Endothelial cell of umbilical vein (primary cell): ENCODE data around the gene TMEFF2. TPM values are rescaled to one million over a fixed set of nuclear protein-coding genes. Genes with fewer than 3 reads are reported as not detected.

Source experiments
- BruUV-seq: library from RNA; stranded (reverse); fragments of 400-500 nt; replicated peaks from 2 replicates; lab custom pipeline; 2021; lab: Mats Ljungman, UMichigan
- CTCF ChIA-PET: fragments of 300-600, 350-600 bp; sonication (Branson Sonifier 250); formaldehyde crosslinking; loops from one replicate; lab custom pipeline; 2021; ENCODE audit warnings: antibody characterized with exemption, inconsistent platforms; lab: Charles Lee
- POLR2A ChIA-PET: fragments of 300-600, 350-600 bp; sonication (Branson Sonifier 250); formaldehyde crosslinking; loops from one replicate; lab custom pipeline; 2021; ENCODE audit warnings: antibody characterized with exemption, inconsistent platforms; lab: Charles Lee
- DNase-seq: peaks from one replicate; pipeline ENCODE4 v3.0.0-alpha.2; 2011; ENCODE audit warnings: low read depth, low spot score
- FAIRE-seq: peaks from 2 replicates; lab custom pipeline; 2011; peaks lifted over from hg19 to GRCh38; lab: Jason Lieb, UNC
- H2AFZ ChIP-seq: 2 replicates; pipeline ENCODE4 v1.6.0; 2012; ENCODE audit warnings: low read depth, low read length, control low read depth, inconsistent platforms
- H3K27ac ChIP-seq: 2 replicates; pipeline ENCODE4 v1.5.1; 2011; ENCODE audit warnings: low read depth, mild to moderate bottlenecking, control low read depth, low read length, moderate library complexity; ENCODE audit not compliant: insufficient read depth
- H3K27me3 ChIP-seq, 2 experiments: 2 replicates each; pipeline versions ENCODE4 v1.6.0 to v1.6.1; 2011; ENCODE audit warnings: low read length in 2 of 2, mixed read lengths in 1 of 2; ENCODE audit not compliant: control insufficient read depth in 2 of 2, insufficient read depth in 2 of 2
- H3K36me3 ChIP-seq, 2 experiments: 2 replicates in 1 of 2; 3 replicates in 1 of 2; pipeline ENCODE4 v1.5.1; 2011; ENCODE audit warnings: low read length in 2 of 2, mild to moderate bottlenecking in 1 of 2, moderate library complexity in 1 of 2; ENCODE audit not compliant: control insufficient read depth in 2 of 2, insufficient read depth in 2 of 2; ENCODE audit errors: extremely low read depth in 1 of 2
- H3K4me1 ChIP-seq: 3 replicates; pipeline ENCODE4 v1.5.1; 2011; ENCODE audit warnings: mild to moderate bottlenecking, low read length; ENCODE audit not compliant: control insufficient read depth, insufficient read depth; ENCODE audit errors: extremely low read depth
- H3K4me2 ChIP-seq: 2 replicates; pipeline ENCODE4 v1.6.1; 2011; ENCODE audit warnings: low read length, control low read depth, mixed read lengths; ENCODE audit not compliant: insufficient read depth
- H3K4me3 ChIP-seq, 3 experiments: fragments of 200-600 bp in 1 of 3; sonication (generic), shearing (Covaris generic) in 1 of 3; replicated peaks in 1 of 3; 2 replicates each; pipeline ENCODE4 v1.5.1; 2011 to 2016; ENCODE audit warnings: control low read depth in 3 of 3, low read length in 3 of 3, mild to moderate bottlenecking in 2 of 3, inconsistent platforms in 1 of 3, low read depth in 1 of 3, moderate library complexity in 1 of 3; ENCODE audit not compliant: insufficient read depth in 1 of 3
- H3K79me2 ChIP-seq: 2 replicates; pipeline ENCODE4 v1.6.0; 2012; ENCODE audit warnings: low read length, inconsistent platforms; ENCODE audit not compliant: control insufficient read depth, insufficient read depth
- H3K9ac ChIP-seq: replicated peaks from 2 replicates; pipeline ENCODE3; 2011; ENCODE audit warnings: low read length, control low read depth; ENCODE audit not compliant: insufficient read depth; ENCODE audit errors: extremely low read depth
- H3K9me1 ChIP-seq: replicated peaks from 3 replicates; pipeline ENCODE4 v1.6.0; 2011; ENCODE audit warnings: mild to moderate bottlenecking, low read length; ENCODE audit not compliant: control insufficient read depth, insufficient read depth; ENCODE audit errors: extremely low read depth
- H3K9me3 ChIP-seq: replicated peaks from 2 replicates; pipeline ENCODE4 v1.5.1; 2012; ENCODE audit warnings: low read length, inconsistent platforms; ENCODE audit not compliant: control insufficient read depth, insufficient read depth
- H4K20me1 ChIP-seq: replicated peaks from 2 replicates; pipeline ENCODE3; 2011; ENCODE audit warnings: mild to moderate bottlenecking, low read length; ENCODE audit not compliant: control insufficient read depth, insufficient read depth; ENCODE audit errors: extremely low read depth
- EZH2 ChIP-seq: IDR thresholded peaks from 2 replicates; pipeline ENCODE4 v1.6.1; 2012; ENCODE audit warnings: borderline replicate concordance, low read depth, mild to moderate bottlenecking, moderate library complexity, low read length, inconsistent platforms; ENCODE audit not compliant: severe bottlenecking
- FOS ChIP-seq: IDR thresholded peaks from 2 replicates; pipeline ENCODE4 v1.6.1; 2011; ENCODE audit warnings: mild to moderate bottlenecking, low read length, moderate library complexity, borderline replicate concordance; ENCODE audit not compliant: insufficient read depth
- JUN ChIP-seq: IDR thresholded peaks from 2 replicates; pipeline ENCODE4 v1.6.1; 2011; ENCODE audit warnings: borderline replicate concordance, low read depth; ENCODE audit not compliant: insufficient read length, insufficient read depth
- MYC ChIP-seq: IDR thresholded peaks from one replicate; pipeline ENCODE4 v1.6.1; 2011; ENCODE audit warnings: mild to moderate bottlenecking, low read depth, low read length
- POLR2AphosphoS5 ChIP-seq: IDR thresholded peaks from 2 replicates; pipeline ENCODE4 v1.6.1; 2012; ENCODE audit warnings: low read depth, mild to moderate bottlenecking, control low read depth, low read length, moderate library complexity; ENCODE audit not compliant: insufficient read depth
- dilution Hi-C: fragments of 300-500 bp; cut with MboI; formaldehyde crosslinking; loops from one replicate; pipeline ENCODE4 v1.15.0; 2019; ENCODE audit warnings: low sequenced_read_pairs; ENCODE audit not compliant: extremely low pct_ligation_motif_present
- intact Hi-C: fragments of 100-400 bp; cut with micrococcal nuclease; formaldehyde crosslinking; loops from one replicate; pipeline ENCODE4 v1.10.0; 2022
- polyA plus RNA-seq, 4 experiments: library from polyadenylated mRNA; depleted of rRNA in 3 of 4; stranded (reverse) in 3 of 4; unstranded in 1 of 4; fragments of >200 nt; gene quantifications; 2 replicates each; pipeline versions ENCODE4 v1.2.1 to v1.2.3, GENCODE V29; 2011 to 2012; ENCODE audit warnings: missing spikeins in 1 of 4
- total RNA-seq: library from RNA; stranded (reverse); gene quantifications from 2 replicates; pipeline ENCODE4 v1.2.3, GENCODE V29; 2021
- TF ChIP-seq, protein P1 (sequence below), 2 donors: IDR thresholded peaks; 1 replicate in 1 of 2; 2 replicates in 1 of 2; pipeline ENCODE4 v1.5.1; 2011; ENCODE audit warnings: low read length in 2 of 2, mild to moderate bottlenecking in 2 of 2, moderate library complexity in 2 of 2, control low read depth in 1 of 2, inconsistent platforms in 1 of 2, low read depth in 1 of 2; ENCODE audit not compliant: insufficient read depth in 1 of 2; ENCODE audit errors: extremely low read depth in 1 of 2
- TF ChIP-seq, protein P2 (sequence below): IDR thresholded peaks from 2 replicates; pipeline ENCODE4 v1.6.1; 2011; ENCODE audit not compliant: insufficient read depth, insufficient read length

The TMEFF2 gene
- total and polyA plus RNA-seq, 2 donors (not counting 3 experiments of a cell fraction or from before 2014, with no cell fraction given): 0.18 to 0.20 TPM

DNA sequence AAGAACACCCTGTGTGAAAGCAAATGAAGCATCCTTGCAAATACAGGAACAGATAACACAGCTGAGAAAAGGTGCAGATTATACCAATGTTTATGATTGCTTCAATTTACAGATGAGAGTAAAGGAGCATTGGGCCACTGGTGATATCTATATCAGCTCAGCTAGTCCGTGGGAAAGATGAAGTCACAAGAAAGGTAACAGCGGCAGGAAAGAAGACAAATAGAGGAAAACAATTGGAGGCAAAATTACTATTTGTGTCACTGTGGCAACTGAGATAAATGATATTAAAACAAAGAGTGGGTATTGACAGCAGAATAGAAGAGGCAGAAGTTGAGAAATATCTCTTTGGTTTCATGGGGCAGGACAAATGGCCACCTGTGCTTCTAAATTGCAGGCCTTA, 226.6 kb downstream of the TMEFF2 start:
- intact Hi-C loops (no loop called here), dilution Hi-C loops (no loop called here)
- no peak overlapping the region for H3K27ac ChIP-seq
- no peak overlapping the region for H3K9ac ChIP-seq
- FAIRE-seq (no peak), DNase-seq (no peak)
- H2AFZ ChIP-seq: no peak overlapping the region
- no peaks in the 10 kb centered on the region for H3K27me3 ChIP-seq
- peaks cover 3% of the 10 kb centered on the region for H3K4me1 ChIP-seq
- TF ChIP-seq EZH2: no peak
- TF ChIP-seq, protein P1, sequence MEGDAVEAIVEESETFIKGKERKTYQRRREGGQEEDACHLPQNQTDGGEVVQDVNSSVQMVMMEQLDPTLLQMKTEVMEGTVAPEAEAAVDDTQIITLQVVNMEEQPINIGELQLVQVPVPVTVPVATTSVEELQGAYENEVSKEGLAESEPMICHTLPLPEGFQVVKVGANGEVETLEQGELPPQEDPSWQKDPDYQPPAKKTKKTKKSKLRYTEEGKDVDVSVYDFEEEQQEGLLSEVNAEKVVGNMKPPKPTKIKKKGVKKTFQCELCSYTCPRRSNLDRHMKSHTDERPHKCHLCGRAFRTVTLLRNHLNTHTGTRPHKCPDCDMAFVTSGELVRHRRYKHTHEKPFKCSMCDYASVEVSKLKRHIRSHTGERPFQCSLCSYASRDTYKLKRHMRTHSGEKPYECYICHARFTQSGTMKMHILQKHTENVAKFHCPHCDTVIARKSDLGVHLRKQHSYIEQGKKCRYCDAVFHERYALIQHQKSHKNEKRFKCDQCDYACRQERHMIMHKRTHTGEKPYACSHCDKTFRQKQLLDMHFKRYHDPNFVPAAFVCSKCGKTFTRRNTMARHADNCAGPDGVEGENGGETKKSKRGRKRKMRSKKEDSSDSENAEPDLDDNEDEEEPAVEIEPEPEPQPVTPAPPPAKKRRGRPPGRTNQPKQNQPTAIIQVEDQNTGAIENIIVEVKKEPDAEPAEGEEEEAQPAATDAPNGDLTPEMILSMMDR (IDR thresholded peaks at IDR 0.05; ENCODE audit: extremely low read depth in 1 of 2, insufficient read depth in 1 of 2, low read depth in 1 of 2, low read length in 2 of 2): no peak
- no peak for TF ChIP-seq MYC
- no peak for TF ChIP-seq POLR2AphosphoS5
- no peak for TF ChIP-seq JUN
- no peak for TF ChIP-seq FOS
- TF ChIP-seq, protein P2, sequence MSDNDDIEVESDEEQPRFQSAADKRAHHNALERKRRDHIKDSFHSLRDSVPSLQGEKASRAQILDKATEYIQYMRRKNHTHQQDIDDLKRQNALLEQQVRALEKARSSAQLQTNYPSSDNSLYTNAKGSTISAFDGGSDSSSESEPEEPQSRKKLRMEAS: no peak
- H3K9me1 ChIP-seq: no peaks in the 10 kb centered on the region
- ChIA-PET POLR2A (no interaction called here), CTCF (interaction anchor here (1.7 kb wide), 2 partner anchors 10 to 38 kb away, joined by 4 to 6 read pairs; no protein-coding TSS in a partner anchor)
- BruUV-seq: no TSS peak
- no peak overlapping the region for H3K4me3 ChIP-seq
- no peaks in the 10 kb centered on the region for H4K20me1 ChIP-seq
- H3K79me2 ChIP-seq: no peaks in the 10 kb centered on the region
- no peaks in the 10 kb centered on the region for H3K9me3 ChIP-seq
- H3K36me3 ChIP-seq: no peaks in the 10 kb centered on the region
- no peak overlapping the region for H3K4me2 ChIP-seq
